Mammary epithelial cell (primary cell): Measurements from ENCODE around the gene IL2RA.
A peak's percentile ranks its signal among the peaks of the same experiment; 100 is the strongest.

Source experiments
- CTCF ChIP-seq, 2 donors: IDR thresholded peaks in 1 of 2; conservative IDR thresholded peaks in 1 of 2; 2 replicates each; pipeline ENCODE4 v1.5.1; 2011 to 2012; ENCODE audit warnings: inconsistent platforms in 2 of 2, low read length in 2 of 2, mild to moderate bottlenecking in 2 of 2, control low read depth in 1 of 2, low read depth in 1 of 2; ENCODE audit not compliant: insufficient read depth in 1 of 2; ENCODE audit errors: extremely low read depth in 1 of 2
- EZH2 ChIP-seq: IDR thresholded peaks from 2 replicates; pipeline ENCODE4 v1.6.1; 2012; ENCODE audit warnings: low read length, inconsistent platforms, borderline replicate concordance

- TF ChIP-seq CTCF (conservative IDR thresholded peaks at IDR 0.05 in 1 of 2, IDR thresholded peaks at IDR 0.05 in 1 of 2; ENCODE audit: extremely low read depth in 1 of 2, insufficient read depth in 1 of 2, low read depth in 1 of 2, low read length in 2 of 2): peak; percentile 65 to 72
- TF ChIP-seq EZH2: no peak
Measured at GRCh38 chr10:6014241-6014761, 47.9 kb downstream of the IL2RA start.
